A549 treated with AZD9567 at 1 μM for 4 hours (cell line): ENCODE data around the gene APBA3. TPM values are rescaled to one million over a fixed set of nuclear protein-coding genes. Genes with fewer than 3 reads are reported as not detected.

Experiments
- total RNA-seq: library from RNA; stranded (reverse); fragments of 200-300 nt; extraction: Qiagen RNA extraction; gene quantifications from 5 replicates; pipeline ENCODE4 v1.2.3, GENCODE V29; 2022; ENCODE audit not compliant: insufficient read depth

Gene APBA3
- 9.7 to 12.4 TPM (median 11.8 TPM) in 5 replicates for total RNA-seq

GRCh38 chr19:3761382-3762129 lies at the start of gene APBA3:
TSS of gene APBA3 (minus strand) at chr19:3761692. CDS start at chr19:3760264, 1,428 bp downstream.

GRCh38 chr19:3785938-3786824 lies 24.7 kb upstream of the APBA3 start, which contains the start of gene MATK:
TSS of gene MATK (minus strand) at chr19:3786381. CDS start at chr19:3785135, 1,246 bp downstream.

GRCh38 chr19:3771906-3772455 lies 10.5 kb upstream of the APBA3 start, which contains the start of gene RAX2:
TSS of gene RAX2 (minus strand) at chr19:3772228. CDS start at chr19:3771742, 486 bp downstream.

GRCh38 chr19:3762501-3763459 lies 1.3 kb upstream of the APBA3 start, which contains the start of gene MRPL54:
TSS of gene MRPL54 (plus strand) at chr19:3762682. CDS start at chr19:3762701, 19 bp downstream.

GRCh38 chr19:3708207-3708931 lies 53.1 kb downstream of the APBA3 start, which contains the start of gene TJP3:
TSS of gene TJP3 (plus strand) at chr19:3708384. CDS start at chr19:3728433, 20,049 bp downstream.

Other genes with a start within 250 kb of the APBA3 start
- gene TEKTIP1, start 222.5 kb downstream of the APBA3 start, total RNA-seq = 0.18 TPM in 1 of 5 replicates, not detected in the others
- 127 to 156 TPM (median 150 TPM) in 5 replicates for gene MFSD12, start 204.1 kb downstream of the APBA3 start, total RNA-seq
- 59.5 to 65.3 TPM (median 62.8 TPM) in 5 replicates for gene HMG20B, start 188.7 kb downstream of the APBA3 start, total RNA-seq
- gene GIPC3, start 176.2 kb downstream of the APBA3 start, total RNA-seq = 0.15 to 0.26 TPM (median 0.19 TPM) in 4 of 5 replicates, not detected in the other
- gene TBXA2R, start 154.8 kb downstream of the APBA3 start, total RNA-seq = 0.68 to 0.88 TPM (median 0.74 TPM) in 4 of 5 replicates, not detected in the other
- 9.5 to 21.6 TPM (median 19.1 TPM) in 5 replicates for gene CACTIN, start 134.9 kb downstream of the APBA3 start, total RNA-seq
- gene PIP5K1C, start 61.2 kb downstream of the APBA3 start, total RNA-seq = 9.2 to 14.2 TPM (median 12.9 TPM) in 5 replicates
- 0.26 to 0.46 TPM (median 0.40 TPM) in 4 of 5 replicates, not detected in the other for gene TJP3, start 53.3 kb downstream of the APBA3 start, total RNA-seq
- 53.4 to 74.7 TPM (median 65.3 TPM) in 5 replicates for gene MRPL54, start 990 bp upstream of the APBA3 start, total RNA-seq
- gene RAX2, start 10.5 kb upstream of the APBA3 start, total RNA-seq = not detected in 5 replicates
- 0.77 to 1.0 TPM (median 0.90 TPM) in 4 of 5 replicates, not detected in the other for gene MATK, start 24.7 kb upstream of the APBA3 start, total RNA-seq
- gene ZFR2, start 107.3 kb upstream of the APBA3 start, total RNA-seq = 0.22 to 0.31 TPM in 2 of 5 replicates, not detected in the others
- gene ATCAY, start 119.0 kb upstream of the APBA3 start, total RNA-seq = 0.04 to 0.21 TPM (median 0.06 TPM) in 4 of 5 replicates, not detected in the other
- not detected in 5 replicates for gene NMRK2, start 171.4 kb upstream of the APBA3 start, total RNA-seq
- gene DAPK3, start 209.4 kb upstream of the APBA3 start, total RNA-seq = 38.0 to 46.8 TPM (median 44.7 TPM) in 5 replicates
- 870 to 1,169 TPM (median 1,085 TPM) in 5 replicates for gene EEF2, start 223.8 kb upstream of the APBA3 start, total RNA-seq
- 13.2 to 18.7 TPM (median 17.7 TPM) in 5 replicates for gene PIAS4, start 246.0 kb upstream of the APBA3 start, total RNA-seq